ENCODE data around the gene CBX4.

The CBX4 gene

GRCh38 chr17:79835470-79835899, 3.8 kb downstream of the CBX4 start:
- no peak for DNase-seq (ENCODE audit: low read depth, low spot score)
- Histone ChIP-seq H3K4me3 (ENCODE audit: insufficient read length, low read depth) (peak overlapping the region; percentile 3), H3K9ac (ENCODE audit: insufficient read length, low read depth) (peak overlapping the region; percentile 58), H3K4me1 (ENCODE audit: insufficient read depth, insufficient read length) (peaks cover 30% of the 10 kb centered on the region), H3K9me3 (ENCODE audit: insufficient read depth, low read length) (peaks cover 7% of the 10 kb centered on the region; the same call in 1 of the 2 replicates), H3K27me3 (ENCODE audit: insufficient read depth, insufficient read length) (peaks cover 28% of the 10 kb centered on the region), H3K36me3 (ENCODE audit: insufficient read depth, insufficient read length, low read length) (peaks cover 20% of the 10 kb centered on the region)
- TF ChIP-seq ZNF274 (IDR thresholded peaks at IDR 0.05; ENCODE audit: low read depth, low read length) = no peak
- TF ChIP-seq SUZ12 (IDR thresholded peaks at IDR 0.05; ENCODE audit: extremely low read depth, insufficient read depth, insufficient read length) = no peak

- Histone ChIP-seq H3K36me3 (ENCODE audit: insufficient read depth, insufficient read length, low read length) (peaks cover 20% of the 10 kb centered on the region), H3K9me3 (ENCODE audit: insufficient read depth, low read length) (peaks cover under 1% of the 10 kb centered on the region; the same call in 1 of the 2 replicates), H3K9ac (ENCODE audit: insufficient read length, low read depth) (no peak overlapping the region), H3K4me3 (ENCODE audit: insufficient read length, low read depth) (no peak overlapping the region), H3K4me1 (ENCODE audit: insufficient read depth, insufficient read length) (peaks cover 27% of the 10 kb centered on the region), H3K27me3 (ENCODE audit: insufficient read depth, insufficient read length) (peaks cover 25% of the 10 kb centered on the region)
- TF ChIP-seq ZNF274 (IDR thresholded peaks at IDR 0.05; ENCODE audit: low read depth, low read length) = no peak
- no peak for TF ChIP-seq SUZ12 (IDR thresholded peaks at IDR 0.05; ENCODE audit: extremely low read depth, insufficient read depth, insufficient read length)
- no peak for TF ChIP-seq YY1 (IDR thresholded peaks at IDR 0.05; ENCODE audit: insufficient read depth, insufficient read length)
- DNase-seq (ENCODE audit: low read depth, low spot score) = no peak
Observed at GRCh38 chr17:79834565-79835469, 4.4 kb downstream of the CBX4 start.

- no peak for TF ChIP-seq SUZ12 (IDR thresholded peaks at IDR 0.05; ENCODE audit: extremely low read depth, insufficient read depth, insufficient read length)
- TF ChIP-seq ZNF274 (IDR thresholded peaks at IDR 0.05; ENCODE audit: low read depth, low read length) = no peak
- no peak for TF ChIP-seq YY1 (IDR thresholded peaks at IDR 0.05; ENCODE audit: insufficient read depth, insufficient read length)
- Histone ChIP-seq H3K36me3 (ENCODE audit: insufficient read depth, insufficient read length, low read length) (peaks cover 20% of the 10 kb centered on the region), H3K4me3 (ENCODE audit: insufficient read length, low read depth) (no peak overlapping the region), H3K27me3 (ENCODE audit: insufficient read depth, insufficient read length) (peaks cover 26% of the 10 kb centered on the region), H3K9ac (ENCODE audit: insufficient read length, low read depth) (no peak overlapping the region), H3K9me3 (ENCODE audit: insufficient read depth, low read length) (no peaks in the 10 kb centered on the region), H3K4me1 (ENCODE audit: insufficient read depth, insufficient read length) (peaks cover 27% of the 10 kb centered on the region)
- no peak for DNase-seq (ENCODE audit: low read depth, low spot score)
Observed at GRCh38 chr17:79833744-79834564, 5.3 kb downstream of the CBX4 start.

DNA sequence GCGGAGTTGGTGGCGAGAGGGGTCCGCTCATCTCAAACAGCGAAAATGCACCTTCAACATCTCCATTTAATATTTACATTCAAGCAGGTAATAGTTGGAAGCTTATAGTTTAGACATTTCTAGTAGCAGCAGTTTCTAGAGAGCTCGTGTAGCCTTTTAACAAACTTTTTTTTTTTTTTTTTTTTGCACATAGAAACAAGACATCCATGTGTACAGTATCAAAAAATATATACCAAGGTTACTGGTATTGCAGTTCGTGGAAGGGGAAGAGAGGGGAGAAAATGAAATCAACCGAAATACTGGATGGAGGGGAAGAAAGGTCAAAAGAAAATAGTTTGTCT, 6.2 kb downstream of the CBX4 start:
- Histone ChIP-seq H3K4me3 (ENCODE audit: insufficient read length, low read depth) (no peak overlapping the region), H3K27me3 (ENCODE audit: insufficient read depth, insufficient read length) (peaks cover 26% of the 10 kb centered on the region), H3K4me1 (ENCODE audit: insufficient read depth, insufficient read length) (peaks cover 32% of the 10 kb centered on the region), H3K36me3 (ENCODE audit: insufficient read depth, insufficient read length, low read length) (peaks cover 20% of the 10 kb centered on the region), H3K9me3 (ENCODE audit: insufficient read depth, low read length) (no peaks in the 10 kb centered on the region), H3K9ac (ENCODE audit: insufficient read length, low read depth) (no peak overlapping the region)
- no peak for TF ChIP-seq YY1 (IDR thresholded peaks at IDR 0.05; ENCODE audit: insufficient read depth, insufficient read length)
- TF ChIP-seq ZNF274 (IDR thresholded peaks at IDR 0.05; ENCODE audit: low read depth, low read length) = no peak
- TF ChIP-seq SUZ12 (IDR thresholded peaks at IDR 0.05; ENCODE audit: extremely low read depth, insufficient read depth, insufficient read length) = no peak
- DNase-seq (ENCODE audit: low read depth, low spot score) = no peak

GRCh38 chr17:79832218-79833109, 6.8 kb downstream of the CBX4 start:
- Histone ChIP-seq H3K9me3 (ENCODE audit: insufficient read depth, low read length) (no peaks in the 10 kb centered on the region), H3K27me3 (ENCODE audit: insufficient read depth, insufficient read length) (peaks cover 26% of the 10 kb centered on the region), H3K4me3 (ENCODE audit: insufficient read length, low read depth) (peak overlapping the region; percentile 33), H3K4me1 (ENCODE audit: insufficient read depth, insufficient read length) (peaks cover 32% of the 10 kb centered on the region), H3K9ac (ENCODE audit: insufficient read length, low read depth) (peak overlapping the region; percentile 76), H3K36me3 (ENCODE audit: insufficient read depth, insufficient read length, low read length) (peaks cover 20% of the 10 kb centered on the region)
- TF ChIP-seq SUZ12 (IDR thresholded peaks at IDR 0.05; ENCODE audit: extremely low read depth, insufficient read depth, insufficient read length) (no peak), YY1 (IDR thresholded peaks at IDR 0.05; ENCODE audit: insufficient read depth, insufficient read length) (no peak), ZNF274 (IDR thresholded peaks at IDR 0.05; ENCODE audit: low read depth, low read length) (no peak)
- no peak for DNase-seq (ENCODE audit: low read depth, low spot score)

DNA sequence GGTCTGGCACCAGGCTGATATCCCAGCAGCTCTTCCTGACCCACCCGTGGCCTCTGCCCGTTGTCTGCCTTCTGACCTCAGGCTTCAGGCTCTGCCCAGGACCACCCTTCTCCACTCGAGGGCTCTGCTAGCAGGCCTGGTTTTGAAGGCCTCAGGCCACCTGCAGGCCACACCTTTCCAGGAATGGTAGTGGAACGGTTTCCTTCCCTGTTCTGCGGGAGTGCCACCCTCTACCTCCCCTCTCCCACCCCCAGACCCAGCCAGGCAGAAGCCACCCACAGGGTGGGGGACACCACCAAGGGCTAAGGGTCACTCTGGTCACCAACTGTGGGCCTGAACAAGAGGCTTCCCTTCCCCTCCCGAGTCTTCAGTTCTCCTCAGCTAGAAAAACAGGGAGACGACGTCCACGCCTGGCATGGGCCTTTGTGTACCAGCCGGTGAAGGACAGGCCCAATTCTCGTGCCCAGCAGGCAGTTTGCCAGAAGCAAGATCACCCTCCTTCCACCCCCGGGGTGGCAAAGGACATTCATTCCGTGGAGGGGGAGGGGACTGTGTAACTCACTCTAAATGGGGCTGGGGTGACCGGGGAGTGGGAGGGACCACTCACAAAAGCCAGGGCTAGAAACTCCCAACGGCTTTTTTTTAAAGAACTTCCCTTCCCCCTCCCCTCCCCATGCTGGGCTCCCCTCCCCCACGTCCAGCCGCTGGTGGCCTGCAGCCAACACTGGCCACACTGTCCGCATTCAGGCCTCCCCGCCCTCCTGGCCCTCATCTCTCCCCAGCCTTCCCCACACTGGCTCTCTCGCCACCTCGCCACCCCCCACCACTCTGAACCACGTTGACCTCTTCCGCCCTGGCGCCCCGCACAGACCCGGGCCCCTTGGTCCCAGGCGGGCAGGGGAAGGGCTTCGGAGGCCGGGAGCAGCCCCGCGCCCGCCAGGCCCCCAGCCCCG, 7.7 kb downstream of the CBX4 start:
- Histone ChIP-seq H3K9ac (ENCODE audit: insufficient read length, low read depth) (peak overlapping the region; percentile 76), H3K36me3 (ENCODE audit: insufficient read depth, insufficient read length, low read length) (peaks cover 20% of the 10 kb centered on the region), H3K9me3 (ENCODE audit: insufficient read depth, low read length) (no peaks in the 10 kb centered on the region), H3K4me3 (ENCODE audit: insufficient read length, low read depth) (peak overlapping the region; percentile 33), H3K4me1 (ENCODE audit: insufficient read depth, insufficient read length) (peaks cover 34% of the 10 kb centered on the region), H3K27me3 (ENCODE audit: insufficient read depth, insufficient read length) (peaks cover 31% of the 10 kb centered on the region)
- DNase-seq (ENCODE audit: low read depth, low spot score) = no peak
- no peak for TF ChIP-seq YY1 (IDR thresholded peaks at IDR 0.05; ENCODE audit: insufficient read depth, insufficient read length)
- no peak for TF ChIP-seq ZNF274 (IDR thresholded peaks at IDR 0.05; ENCODE audit: low read depth, low read length)
